ENCODE measurements around the gene NSMCE1. TPM values are rescaled to one million over a fixed set of nuclear protein-coding genes. Genes with fewer than 3 reads are reported as not detected.
A peak's percentile ranks its signal among the peaks of the same experiment; 100 is the strongest.
"Not testable (repeated sequence)": the region's sequence is repeated elsewhere in the genome, so short reads cannot be mapped to it uniquely, and the experiment has no call there.

NSMCE1 gene
- total RNA-seq, 2 experiments from 2014 or later, result 95.8 to 106 TPM

GRCh38 chr16:27211026-27211425 lies 57.5 kb downstream of the NSMCE1 start:
- peaks cover 19% of the 10 kb centered on the region for H3K4me1 Mint-ChIP-seq
- no peak overlapping the region for H3K4me3 Mint-ChIP-seq
- POLR2A ChIA-PET, result interaction anchor here (0.6 kb wide), 1 partner anchor 24 kb away, joined by 4 read pairs; no protein-coding TSS in a partner anchor
- CTCF ChIA-PET, result interaction anchor here (0.7 to 1.3 kb wide), 5 partner anchors 11 to 155 kb away, joined by 3 to 5 read pairs (median 3); no protein-coding TSS in a partner anchor
- no peak for DNase-seq
- peaks cover 46% of the 10 kb centered on the region for H3K36me3 Mint-ChIP-seq (ENCODE audit: low read depth)
- H3K9me3 Mint-ChIP-seq, result no peaks in the 10 kb centered on the region
- H3K27ac Mint-ChIP-seq, result peak overlapping the region; percentile 68
- no peaks in the 10 kb centered on the region for H3K27me3 Mint-ChIP-seq

DNA sequence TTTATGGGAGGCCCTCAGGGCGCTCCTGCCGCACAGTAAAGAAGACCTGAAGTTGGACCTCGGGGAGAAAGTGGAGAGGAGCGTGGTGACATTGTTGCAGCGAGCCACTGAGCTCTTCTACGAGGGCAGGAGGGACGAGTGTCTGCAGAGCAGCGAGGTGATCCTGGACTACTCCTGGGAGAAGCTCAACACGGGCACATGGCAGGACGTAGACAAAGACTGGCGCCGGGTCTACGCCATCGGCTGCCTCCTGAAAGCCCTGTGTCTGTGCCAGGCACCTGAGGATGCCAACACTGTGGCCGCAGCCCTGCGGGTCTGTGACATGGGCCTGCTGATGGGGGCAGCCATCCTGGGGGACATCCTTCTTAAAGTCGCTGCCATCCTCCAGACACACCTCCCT lies 58.4 kb downstream of the NSMCE1 start:
- H3K9me3 Mint-ChIP-seq, result no peaks in the 10 kb centered on the region
- peaks cover 44% of the 10 kb centered on the region for H3K36me3 Mint-ChIP-seq (ENCODE audit: low read depth)
- no peaks in the 10 kb centered on the region for H3K27me3 Mint-ChIP-seq
- ChIA-PET POLR2A (no interaction called here), CTCF (interaction anchor here (1.3 to 2.4 kb wide), 2 partner anchors 12 to 24 kb away, joined by 3 to 8 read pairs; no protein-coding TSS in a partner anchor)
- no peak overlapping the region for H3K4me3 Mint-ChIP-seq
- H3K27ac Mint-ChIP-seq, result no peak overlapping the region
- H3K4me1 Mint-ChIP-seq, result peaks cover 23% of the 10 kb centered on the region
- no peak for DNase-seq

- H3K9me3 Mint-ChIP-seq, result no peaks in the 10 kb centered on the region
- no peak for DNase-seq
- H3K27me3 Mint-ChIP-seq, result no peaks in the 10 kb centered on the region
- H3K4me1 Mint-ChIP-seq, result peaks cover 25% of the 10 kb centered on the region
- H3K36me3 Mint-ChIP-seq (ENCODE audit: low read depth), result peaks cover 40% of the 10 kb centered on the region
- POLR2A ChIA-PET, result no interaction called here
- CTCF ChIA-PET, result interaction anchor here (0.9 to 2.4 kb wide), 2 partner anchors 16 to 25 kb away, joined by 3 to 8 read pairs; no protein-coding TSS in a partner anchor
- no peak overlapping the region for H3K4me3 Mint-ChIP-seq
- no peak overlapping the region for H3K27ac Mint-ChIP-seq
Observed at GRCh38 chr16:27209591-27209990, 59.0 kb downstream of the NSMCE1 start.

DNA sequence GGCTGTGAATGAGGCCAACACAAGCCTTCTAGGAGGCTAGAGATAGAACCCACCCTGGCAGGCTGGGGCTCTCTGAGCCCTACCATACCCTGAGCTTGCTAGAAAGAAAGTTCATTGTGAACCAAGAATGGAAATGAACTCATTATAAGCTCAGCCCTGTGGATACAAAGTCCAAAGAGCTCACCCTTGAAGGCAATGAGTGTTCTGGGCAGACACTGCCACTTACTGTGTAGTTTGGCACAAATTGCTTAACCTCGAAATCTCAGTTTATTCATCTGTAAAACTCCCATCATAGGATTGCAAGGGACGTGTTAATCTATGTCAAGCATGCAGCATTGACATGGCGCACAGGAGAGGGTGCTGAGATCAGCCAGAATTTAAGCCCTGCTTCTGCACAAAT lies 59.8 kb downstream of the NSMCE1 start:
- H3K36me3 Mint-ChIP-seq (ENCODE audit: low read depth), result peaks cover 39% of the 10 kb centered on the region
- H3K27me3 Mint-ChIP-seq, result no peaks in the 10 kb centered on the region
- no peaks in the 10 kb centered on the region for H3K9me3 Mint-ChIP-seq
- ChIA-PET CTCF (interaction anchor here (0.8 to 2.4 kb wide), 4 partner anchors 13 to 160 kb away, joined by 3 to 8 read pairs (median 3); no protein-coding TSS in a partner anchor), POLR2A (no interaction called here)
- H3K4me3 Mint-ChIP-seq, result no peak overlapping the region
- H3K27ac Mint-ChIP-seq, result no peak overlapping the region
- peaks cover 30% of the 10 kb centered on the region for H3K4me1 Mint-ChIP-seq
- no peak for DNase-seq

- DNase-seq, result no peak
- POLR2A ChIA-PET, result no interaction called here
- H3K36me3 Mint-ChIP-seq (ENCODE audit: low read depth), result peaks cover 39% of the 10 kb centered on the region
- no peak overlapping the region for H3K4me3 Mint-ChIP-seq
- CTCF ChIA-PET, result interaction anchor here (1.1 to 2.4 kb wide), 3 partner anchors 14 to 26 kb away, joined by 3 to 8 read pairs (median 4); no protein-coding TSS in a partner anchor
- no peaks in the 10 kb centered on the region for H3K27me3 Mint-ChIP-seq
- no peaks in the 10 kb centered on the region for H3K9me3 Mint-ChIP-seq
- peaks cover 29% of the 10 kb centered on the region for H3K4me1 Mint-ChIP-seq
- H3K27ac Mint-ChIP-seq, result no peak overlapping the region
Observed at GRCh38 chr16:27208081-27208680, 60.4 kb downstream of the NSMCE1 start.

GRCh38 chr16:27207121-27207520 lies 61.5 kb downstream of the NSMCE1 start:
- H3K4me3 Mint-ChIP-seq, H3K27me3 Mint-ChIP-seq, DNase-seq, POLR2A ChIA-PET, H3K9me3 Mint-ChIP-seq: not testable (repeated sequence)
- Mint-ChIP-seq H3K36me3 (ENCODE audit: low read depth) (peaks cover 41% of the 10 kb centered on the region), H3K4me1 (peaks cover 36% of the 10 kb centered on the region), H3K27ac (peak overlapping the region; percentile 26)
- CTCF ChIA-PET, result interaction anchor here (0.6 to 1.2 kb wide), 2 partner anchors 23 to 386 kb away, joined by 3 to 4 read pairs; no protein-coding TSS in a partner anchor

GRCh38 chr16:27205423-27206065 lies 63.0 kb downstream of the NSMCE1 start:
- Mint-ChIP-seq H3K27me3 (no peaks in the 10 kb centered on the region), H3K36me3 (ENCODE audit: low read depth) (peaks cover 39% of the 10 kb centered on the region), H3K4me3 (peak overlapping the region; percentile 97), H3K4me1 (peaks cover 41% of the 10 kb centered on the region), H3K27ac (peak overlapping the region; percentile 31), H3K9me3 (peaks cover 5% of the 10 kb centered on the region)
- ChIA-PET POLR2A (no interaction called here), CTCF (interaction anchor here (1.4 to 1.6 kb wide), 2 partner anchors 10 to 26 kb away, joined by 3 to 5 read pairs; no protein-coding TSS in a partner anchor)
- no peak for DNase-seq

DNA sequence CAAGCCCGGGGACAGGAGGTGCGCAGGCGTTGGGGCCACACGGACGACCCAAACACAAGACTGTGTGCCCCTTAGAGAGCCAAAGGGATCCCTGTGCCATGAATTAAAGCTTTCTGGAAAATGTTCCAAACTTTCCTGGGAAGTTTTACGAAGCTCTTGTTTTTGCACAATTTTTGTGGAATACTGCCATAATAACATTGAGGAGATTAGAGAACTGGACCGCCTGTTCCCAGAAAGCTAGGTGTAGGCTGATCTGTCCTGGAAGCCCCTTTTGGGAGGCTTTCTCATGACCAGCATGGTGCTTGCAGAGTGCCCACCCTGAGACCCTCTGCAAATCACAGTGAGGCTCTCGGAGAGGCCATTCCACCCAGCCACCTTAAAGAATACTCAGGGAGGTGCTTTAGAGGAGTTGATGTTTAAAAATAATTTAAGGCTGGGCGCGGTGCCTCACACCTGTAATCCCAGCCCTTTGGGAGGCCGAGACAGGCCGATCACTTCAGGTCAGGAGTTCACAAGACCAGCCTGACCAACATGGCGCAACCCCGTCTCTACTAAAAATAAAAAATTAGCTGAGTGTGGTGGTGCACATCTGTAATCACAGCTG lies 64.2 kb downstream of the NSMCE1 start:
- Mint-ChIP-seq H3K27ac (peak overlapping the region; percentile 99), H3K4me3 (peak overlapping the region; percentile 97), H3K4me1 (peaks cover 52% of the 10 kb centered on the region), H3K9me3 (peaks cover 5% of the 10 kb centered on the region), H3K27me3 (no peaks in the 10 kb centered on the region), H3K36me3 (ENCODE audit: low read depth) (peaks cover 37% of the 10 kb centered on the region)
- no peak for DNase-seq
- ChIA-PET CTCF (interaction anchor here (1.0 to 2.4 kb wide), 7 partner anchors 11 to 164 kb away, joined by 3 to 8 read pairs (median 4); no protein-coding TSS in a partner anchor), POLR2A (interaction anchor here (1.4 kb wide), 1 partner anchor 31 kb away, joined by 6 read pairs; no protein-coding TSS in a partner anchor)

DNA sequence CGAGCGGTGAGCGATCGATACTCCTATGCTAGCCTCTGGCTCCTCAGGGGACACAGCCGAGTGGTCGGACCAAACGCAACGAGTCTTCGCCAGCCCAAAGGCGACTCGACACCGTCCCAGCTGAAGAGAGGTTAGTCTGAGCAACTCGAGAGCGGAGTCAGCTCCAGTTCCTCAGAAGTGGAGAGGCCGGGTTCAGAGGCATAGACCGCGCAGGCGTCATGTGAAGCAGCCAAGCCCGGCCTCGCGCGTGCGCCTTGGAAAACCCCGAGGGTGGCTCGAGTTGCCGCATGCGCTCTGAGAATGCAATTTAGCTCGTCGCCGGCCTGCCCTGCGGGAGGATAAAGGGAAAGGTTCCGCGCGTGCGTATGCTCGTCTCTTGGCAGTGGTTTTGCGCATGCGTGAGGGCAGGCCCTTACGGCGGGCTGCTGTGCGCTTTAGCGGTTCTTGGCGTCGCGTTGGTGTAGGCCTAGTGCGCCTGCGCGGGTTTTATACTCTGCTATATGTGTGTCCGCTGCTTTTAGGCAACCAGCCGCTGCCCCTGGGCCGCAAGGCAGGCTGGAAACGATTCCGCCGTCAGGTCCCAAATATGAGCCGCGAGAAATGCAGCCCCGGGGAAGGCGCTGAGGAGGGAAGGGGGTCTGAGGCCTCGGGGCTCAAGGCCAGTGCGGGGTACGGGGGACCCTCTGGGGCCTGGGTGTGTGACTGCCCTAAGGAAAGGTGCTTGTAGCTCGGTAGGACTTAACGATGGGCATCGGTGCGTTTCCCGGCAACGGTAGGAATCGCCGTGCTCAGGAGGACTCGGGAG lies 64.9 kb downstream of the NSMCE1 start, which contains the start of gene KDM8:
Gene KDM8 (plus strand): TSS at position 20 of the 805 bp plus-strand sequence. CDS start 6,598 bp downstream, outside the sequence.
- Mint-ChIP-seq H3K4me1 (peaks cover 59% of the 10 kb centered on the region), H3K27ac (peak within 1 kb of the TSS; percentile 99), H3K9me3 (peaks cover 10% of the 10 kb centered on the region), H3K36me3 (ENCODE audit: low read depth) (peaks cover 41% of the 10 kb centered on the region), H3K27me3 (no peaks in the 10 kb centered on the region), H3K4me3 (peak within 1 kb of the TSS; percentile 97)
- peak; percentile 100 for DNase-seq
- ChIA-PET CTCF (interaction anchor here (0.6 to 2.4 kb wide), 11 partner anchors 11 to 166 kb away, joined by 3 to 8 read pairs (median 3); no protein-coding TSS in a partner anchor), POLR2A (interaction anchor here (0.6 to 1.4 kb wide), 3 partner anchors 28 to 32 kb away, joined by 3 to 6 read pairs (median 4); no protein-coding TSS in a partner anchor)

- peak overlapping the region; percentile 99 for H3K27ac Mint-ChIP-seq
- no peaks in the 10 kb centered on the region for H3K27me3 Mint-ChIP-seq
- H3K36me3 Mint-ChIP-seq (ENCODE audit: low read depth), result peaks cover 45% of the 10 kb centered on the region
- ChIA-PET CTCF (interaction anchor here (0.6 to 2.4 kb wide), 12 partner anchors 12 to 167 kb away, joined by 3 to 8 read pairs (median 3); no protein-coding TSS in a partner anchor), POLR2A (interaction anchor here (0.6 to 1.4 kb wide), 3 partner anchors 28 to 32 kb away, joined by 3 to 6 read pairs (median 4); no protein-coding TSS in a partner anchor)
- peaks cover 14% of the 10 kb centered on the region for H3K9me3 Mint-ChIP-seq
- peak; percentile 92 for DNase-seq
- H3K4me3 Mint-ChIP-seq, result peak overlapping the region; percentile 97
- H3K4me1 Mint-ChIP-seq, result peaks cover 66% of the 10 kb centered on the region
Observed at GRCh38 chr16:27202923-27203506, 65.6 kb downstream of the NSMCE1 start.

GRCh38 chr16:27200914-27201313 lies 67.7 kb downstream of the NSMCE1 start:
- CTCF ChIA-PET, result interaction anchor here (1.2 kb wide), 1 partner anchor 35 kb away, joined by 4 read pairs; no protein-coding TSS in a partner anchor
- POLR2A ChIA-PET, DNase-seq, H3K27me3 Mint-ChIP-seq: not testable (repeated sequence)
- Mint-ChIP-seq H3K36me3 (ENCODE audit: low read depth) (peaks cover 44% of the 10 kb centered on the region), H3K9me3 (peaks cover 17% of the 10 kb centered on the region), H3K4me3 (peak overlapping the region; percentile 4), H3K4me1 (peaks cover 83% of the 10 kb centered on the region), H3K27ac (peak overlapping the region; percentile 98)

Data from activated CD4-positive, alpha-beta T cell treated with anti-CD3 and anti-CD28 coated beads, Interleukin-2, amount 10 ng/mL, durations not matched to agents 7 days and 5 days (primary cell).